BJ (cell line): Measurements from ENCODE around the gene TMSB4X. TPM values are rescaled to one million over a fixed set of nuclear protein-coding genes. Genes with fewer than 3 reads are reported as not detected.
A peak's percentile ranks its signal among the peaks of the same experiment; 100 is the strongest.
"Not testable (repeated sequence)": the region's sequence is repeated elsewhere in the genome, so short reads cannot be mapped to it uniquely, and the experiment has no call there.

Source experiments
- CTCF ChIA-PET: fragments of 350-600 bp; formaldehyde crosslinking; extraction: SDS; loops from one replicate; lab custom pipeline; 2021; ENCODE audit warnings: antibody characterized with exemption, inconsistent platforms; lab: Yijun Ruan, JAX
- POLR2A ChIA-PET: fragments of 300-600 bp; sonication (Branson Sonifier 250); formaldehyde crosslinking; extraction: SDS; loops from one replicate; lab custom pipeline; 2021; ENCODE audit warnings: antibody characterized with exemption; lab: Charles Lee
- DNase-seq: peaks from one replicate; pipeline ENCODE4 v3.0.0-alpha.2; 2011; ENCODE audit warnings: low read depth
- H3K27me3 ChIP-seq: 2 replicates; pipeline ENCODE4 v1.6.0; 2011; ENCODE audit warnings: low read length; ENCODE audit not compliant: control insufficient read depth, insufficient read depth
- H3K36me3 ChIP-seq: 2 replicates; pipeline ENCODE4 v1.5.1; 2011; ENCODE audit warnings: low read length; ENCODE audit not compliant: control insufficient read depth, insufficient read depth
- H3K4me3 ChIP-seq: 2 replicates; pipeline ENCODE4 v1.5.1; 2011; ENCODE audit warnings: low read depth, mild to moderate bottlenecking, control low read depth, low read length
- polyA plus RNA-seq: library from polyadenylated mRNA; depleted of rRNA; stranded (reverse); fragments of >200 nt; gene quantifications from 2 replicates; pipeline ENCODE4 v1.2.3, GENCODE V29; 2011
- TF ChIP-seq, protein P1 (sequence below): IDR thresholded peaks from 2 replicates; pipeline ENCODE4 v1.5.1; 2011; ENCODE audit warnings: low read depth, mild to moderate bottlenecking, control low read depth, inconsistent platforms, low read length, moderate library complexity; ENCODE audit not compliant: insufficient read depth

The TMSB4X gene
- polyA plus RNA-seq, 1 experiment, result 2,469 TPM

DNA sequence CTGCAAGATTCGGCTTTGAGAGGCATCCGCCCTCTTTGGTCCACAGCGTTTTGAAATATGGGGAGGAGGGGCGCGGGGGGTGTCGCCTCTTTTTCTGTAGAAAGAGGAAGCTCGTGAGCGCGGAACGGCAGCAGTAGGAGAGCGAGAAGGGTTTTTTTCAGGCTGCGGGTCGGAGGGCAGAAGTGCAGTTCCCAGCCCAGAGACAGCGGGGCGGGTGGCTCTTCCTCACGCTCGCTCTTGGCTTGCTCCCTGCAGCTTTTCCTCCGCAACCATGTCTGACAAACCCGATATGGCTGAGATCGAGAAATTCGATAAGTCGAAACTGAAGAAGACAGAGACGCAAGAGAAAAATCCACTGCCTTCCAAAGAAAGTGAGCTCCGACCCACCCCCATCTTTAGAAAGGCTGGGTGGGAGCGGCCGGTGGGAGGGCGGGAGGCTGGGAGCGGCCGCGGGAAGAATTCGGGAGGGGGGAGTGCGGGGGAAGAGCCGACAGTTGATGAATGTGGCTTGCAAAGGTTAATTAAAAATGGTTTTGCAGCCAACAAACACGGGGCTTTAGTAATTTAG, 1.2 kb downstream of the TMSB4X start:
- Histone ChIP-seq H3K4me3 (peak overlapping the region; percentile 87), H3K36me3 (no peaks in the 10 kb centered on the region; the same call in 1 of the 2 replicates), H3K27me3 (no peaks in the 10 kb centered on the region)
- CTCF ChIA-PET, result no interaction called here
- POLR2A ChIA-PET, result interaction anchor here (0.5 to 1.2 kb wide), 7 partner anchors 21 to 512 kb away, joined by 3 to 12 read pairs (median 9); no protein-coding TSS in a partner anchor
- TF ChIP-seq, protein P1, sequence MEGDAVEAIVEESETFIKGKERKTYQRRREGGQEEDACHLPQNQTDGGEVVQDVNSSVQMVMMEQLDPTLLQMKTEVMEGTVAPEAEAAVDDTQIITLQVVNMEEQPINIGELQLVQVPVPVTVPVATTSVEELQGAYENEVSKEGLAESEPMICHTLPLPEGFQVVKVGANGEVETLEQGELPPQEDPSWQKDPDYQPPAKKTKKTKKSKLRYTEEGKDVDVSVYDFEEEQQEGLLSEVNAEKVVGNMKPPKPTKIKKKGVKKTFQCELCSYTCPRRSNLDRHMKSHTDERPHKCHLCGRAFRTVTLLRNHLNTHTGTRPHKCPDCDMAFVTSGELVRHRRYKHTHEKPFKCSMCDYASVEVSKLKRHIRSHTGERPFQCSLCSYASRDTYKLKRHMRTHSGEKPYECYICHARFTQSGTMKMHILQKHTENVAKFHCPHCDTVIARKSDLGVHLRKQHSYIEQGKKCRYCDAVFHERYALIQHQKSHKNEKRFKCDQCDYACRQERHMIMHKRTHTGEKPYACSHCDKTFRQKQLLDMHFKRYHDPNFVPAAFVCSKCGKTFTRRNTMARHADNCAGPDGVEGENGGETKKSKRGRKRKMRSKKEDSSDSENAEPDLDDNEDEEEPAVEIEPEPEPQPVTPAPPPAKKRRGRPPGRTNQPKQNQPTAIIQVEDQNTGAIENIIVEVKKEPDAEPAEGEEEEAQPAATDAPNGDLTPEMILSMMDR, result no peak
- no peak for DNase-seq

DNA sequence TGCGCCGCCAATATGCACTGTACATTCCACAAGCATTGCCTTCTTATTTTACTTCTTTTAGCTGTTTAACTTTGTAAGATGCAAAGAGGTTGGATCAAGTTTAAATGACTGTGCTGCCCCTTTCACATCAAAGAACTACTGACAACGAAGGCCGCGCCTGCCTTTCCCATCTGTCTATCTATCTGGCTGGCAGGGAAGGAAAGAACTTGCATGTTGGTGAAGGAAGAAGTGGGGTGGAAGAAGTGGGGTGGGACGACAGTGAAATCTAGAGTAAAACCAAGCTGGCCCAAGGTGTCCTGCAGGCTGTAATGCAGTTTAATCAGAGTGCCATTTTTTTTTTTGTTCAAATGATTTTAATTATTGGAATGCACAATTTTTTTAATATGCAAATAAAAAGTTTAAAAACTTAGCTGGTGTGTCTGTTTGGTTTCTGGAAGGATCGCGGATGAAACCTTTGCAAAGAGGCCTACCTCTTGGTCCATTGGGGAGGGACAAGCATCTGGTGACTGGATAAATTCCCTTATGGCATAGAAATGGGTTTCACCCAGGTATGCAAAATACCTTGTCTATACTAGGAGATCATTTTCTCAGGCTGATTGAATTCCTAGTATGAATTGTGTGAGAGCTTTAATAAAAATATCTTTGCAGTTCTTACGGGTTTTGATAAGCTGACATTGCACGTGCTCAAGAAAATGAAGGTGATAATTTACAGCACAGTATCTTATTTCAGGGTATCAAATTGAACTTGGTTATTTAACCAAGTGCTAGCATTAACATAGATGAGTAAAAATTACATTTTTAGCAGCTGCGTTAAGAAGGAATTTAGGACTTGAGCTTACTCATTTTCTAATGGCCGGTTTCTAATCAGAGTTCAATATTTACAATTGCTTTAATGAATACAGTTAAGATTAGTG, 2.2 kb downstream of the TMSB4X start:
- not testable (repeated sequence) for H3K27me3 ChIP-seq, DNase-seq, H3K36me3 ChIP-seq
- POLR2A ChIA-PET, result interaction anchor here (0.6 to 1.2 kb wide), 9 partner anchors 30 to 511 kb away, joined by 3 to 10 read pairs (median 4); no protein-coding TSS in a partner anchor
- CTCF ChIA-PET, result interaction anchor here (1.2 to 1.9 kb wide), 2 partner anchors 98 to 511 kb away, joined by 3 to 6 read pairs; no protein-coding TSS in a partner anchor
- peak overlapping the region; percentile 87 for H3K4me3 ChIP-seq

DNA sequence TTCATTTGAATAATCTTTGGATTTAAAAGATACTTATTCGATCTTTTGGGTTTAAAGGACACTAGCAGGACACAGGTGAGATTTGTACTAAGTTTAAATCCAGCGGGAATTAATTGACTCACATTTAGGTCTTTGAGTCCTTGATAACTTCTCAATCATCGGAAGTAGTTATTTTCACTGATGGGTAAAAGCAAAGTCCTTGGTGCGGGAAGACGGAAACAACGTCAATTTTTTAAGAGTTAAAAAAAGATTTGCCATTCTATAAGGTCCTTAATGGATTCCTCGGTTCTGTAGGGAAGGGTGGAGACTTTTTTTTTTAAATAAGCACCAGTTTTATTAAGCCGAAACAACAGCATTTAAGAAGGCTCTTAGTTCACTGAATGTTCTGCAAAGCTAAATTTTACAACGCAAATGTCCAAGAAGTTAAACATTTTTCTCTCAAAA, 2.9 kb downstream of the TMSB4X start:
- ChIA-PET POLR2A (interaction anchor here (0.6 to 1.0 kb wide), 5 partner anchors 31 to 387 kb away, joined by 3 to 8 read pairs (median 3); no protein-coding TSS in a partner anchor), CTCF (interaction anchor here (1.2 to 1.9 kb wide), 2 partner anchors 98 to 510 kb away, joined by 3 to 6 read pairs; no protein-coding TSS in a partner anchor)
- no peaks in the 10 kb centered on the region for H3K27me3 ChIP-seq
- no peaks in the 10 kb centered on the region; the same call in 1 of the 2 replicates for H3K36me3 ChIP-seq
- DNase-seq, result no peak
- peak overlapping the region; percentile 87 for H3K4me3 ChIP-seq
- TF ChIP-seq, protein P1, result no peak

DNA sequence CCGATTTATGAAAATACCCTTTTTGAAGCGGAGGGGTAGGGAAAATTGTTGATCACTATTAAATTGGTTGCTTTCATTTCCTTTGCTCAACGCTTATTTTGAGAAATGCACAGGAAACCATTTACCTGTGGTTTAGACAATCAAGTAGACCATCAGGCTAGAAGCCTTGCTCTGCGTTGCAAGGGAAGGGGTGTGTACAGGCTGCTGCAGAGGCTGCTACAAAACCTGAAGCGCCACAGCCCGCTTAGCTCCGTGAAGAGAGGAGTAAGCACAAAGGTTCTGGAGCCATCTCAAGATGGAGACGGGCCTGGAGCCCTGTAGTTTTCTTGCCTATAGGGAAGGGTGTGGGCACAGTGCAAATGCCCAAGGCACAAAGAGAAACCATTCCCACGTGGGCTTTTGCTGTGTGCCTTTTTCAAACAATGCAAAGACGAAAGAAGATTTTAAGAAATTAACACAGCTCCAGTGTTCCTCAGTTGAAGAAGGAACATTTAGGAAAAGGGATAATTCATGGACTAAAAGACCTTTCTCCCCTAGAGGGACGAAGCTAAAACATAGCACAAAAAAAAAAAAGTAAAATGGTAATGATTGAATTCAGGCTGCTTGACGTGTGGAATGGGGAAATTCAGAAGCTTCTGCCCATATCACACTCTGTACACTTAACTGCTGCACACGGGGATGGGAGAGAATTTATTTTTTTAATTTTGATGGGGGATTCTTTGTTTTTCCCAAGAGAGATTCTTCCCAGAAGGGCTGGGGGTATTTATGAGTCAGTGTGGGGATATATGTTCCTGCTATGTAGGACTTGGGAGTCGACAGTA, 3.5 kb downstream of the TMSB4X start:
- Histone ChIP-seq H3K4me3 (peak overlapping the region; percentile 23; the same call in 1 of the 2 replicates), H3K36me3 (no peaks in the 10 kb centered on the region; the same call in 1 of the 2 replicates), H3K27me3 (no peaks in the 10 kb centered on the region)
- POLR2A ChIA-PET, result interaction anchor here (0.6 to 1.0 kb wide), 7 partner anchors 10 to 399 kb away, joined by 3 to 8 read pairs (median 3); no protein-coding TSS in a partner anchor
- DNase-seq, result no peak
- TF ChIP-seq, protein P1, result 0 out of 2 replicates have a peak, but pooled peaks have one; percentile 6
- CTCF ChIA-PET, result interaction anchor here (0.8 to 1.9 kb wide), 2 partner anchors 409 to 510 kb away, joined by 3 to 6 read pairs; no protein-coding TSS in a partner anchor

DNA sequence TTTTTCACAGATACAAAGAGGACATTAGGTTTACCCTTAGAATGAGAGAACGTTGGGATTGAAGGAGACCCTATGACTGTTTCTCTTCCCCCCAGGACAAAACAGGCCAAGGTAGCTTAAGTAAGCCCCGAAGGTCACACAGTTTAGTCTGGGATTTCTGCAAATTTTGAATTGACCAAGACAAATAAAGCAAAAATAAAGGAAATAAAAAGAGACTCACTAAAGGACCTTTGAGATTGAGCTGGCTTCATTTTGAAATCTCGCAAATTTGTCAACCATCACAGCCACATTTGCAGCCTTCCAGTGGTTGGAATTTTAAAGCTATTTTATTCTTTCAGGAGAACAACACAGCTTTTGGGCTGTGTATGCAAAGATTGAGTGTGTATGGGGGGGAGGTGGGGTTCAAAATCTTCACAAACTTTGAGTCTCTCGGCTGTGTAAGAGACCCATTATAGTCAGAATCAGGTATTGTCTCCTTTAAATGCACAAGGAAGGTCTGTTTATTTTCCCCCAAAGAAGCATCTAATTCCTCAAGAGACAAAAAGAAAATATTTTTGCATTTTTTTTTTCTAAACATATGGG, 4.2 kb downstream of the TMSB4X start:
- no peak for DNase-seq
- H3K4me3 ChIP-seq, result no peak overlapping the region
- POLR2A ChIA-PET, result interaction anchor here (0.6 to 0.7 kb wide), 2 partner anchors 113 to 398 kb away, joined by 3 to 4 read pairs; no protein-coding TSS in a partner anchor
- CTCF ChIA-PET, result interaction anchor here (0.8 kb wide), 1 partner anchor 409 kb away, joined by 3 read pairs; no protein-coding TSS in a partner anchor
- TF ChIP-seq, protein P1, result no peak
- H3K36me3 ChIP-seq, result no peaks in the 10 kb centered on the region; the same call in 1 of the 2 replicates
- H3K27me3 ChIP-seq, result no peaks in the 10 kb centered on the region
